Kidney tubule cell (primary cell): Measurements from ENCODE around the gene PROK2.

Experiments
- DNase-seq: peaks from one replicate; pipeline ENCODE4 v3.0.0-alpha.2; 2018; ENCODE audit warnings: low spot score

The PROK2 gene

DNA sequence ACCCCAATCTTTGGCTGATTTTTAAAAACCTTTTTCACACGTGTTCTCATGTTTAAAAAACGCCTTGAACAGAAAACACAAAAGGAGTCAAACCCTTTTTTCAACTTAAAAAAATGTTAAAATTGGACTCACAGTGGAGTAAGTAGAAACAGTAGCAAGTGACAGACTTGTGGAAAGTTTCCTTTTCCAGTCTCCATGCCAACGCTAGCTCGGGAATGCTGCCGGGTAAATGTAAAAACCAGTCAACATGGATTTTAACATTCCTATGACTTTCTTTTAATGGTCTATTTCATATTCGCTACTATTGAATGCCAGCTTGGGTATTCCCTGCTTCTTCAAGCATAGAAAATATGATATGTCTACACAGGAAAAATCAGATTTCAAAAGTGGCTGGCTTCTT, 1.6 kb upstream of the PROK2 start:
- DNase-seq, result no peak

DNA sequence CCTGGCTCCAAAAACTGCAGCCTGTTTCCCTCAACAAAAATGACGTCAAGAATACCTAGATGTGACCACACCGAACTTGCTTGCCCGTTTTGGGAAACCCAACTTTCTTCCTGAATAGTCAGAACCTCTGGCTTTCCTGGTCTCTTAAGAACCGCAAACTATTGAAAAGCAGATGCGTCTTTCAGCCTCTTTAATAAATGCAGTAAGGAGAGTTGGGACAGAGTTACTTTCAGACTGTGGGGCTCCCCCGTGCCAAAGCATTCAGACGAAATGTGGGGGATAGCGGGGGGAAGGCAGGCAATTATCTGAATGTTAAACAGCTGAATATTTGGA, 1.2 kb upstream of the PROK2 start:
- no peak for DNase-seq

DNA sequence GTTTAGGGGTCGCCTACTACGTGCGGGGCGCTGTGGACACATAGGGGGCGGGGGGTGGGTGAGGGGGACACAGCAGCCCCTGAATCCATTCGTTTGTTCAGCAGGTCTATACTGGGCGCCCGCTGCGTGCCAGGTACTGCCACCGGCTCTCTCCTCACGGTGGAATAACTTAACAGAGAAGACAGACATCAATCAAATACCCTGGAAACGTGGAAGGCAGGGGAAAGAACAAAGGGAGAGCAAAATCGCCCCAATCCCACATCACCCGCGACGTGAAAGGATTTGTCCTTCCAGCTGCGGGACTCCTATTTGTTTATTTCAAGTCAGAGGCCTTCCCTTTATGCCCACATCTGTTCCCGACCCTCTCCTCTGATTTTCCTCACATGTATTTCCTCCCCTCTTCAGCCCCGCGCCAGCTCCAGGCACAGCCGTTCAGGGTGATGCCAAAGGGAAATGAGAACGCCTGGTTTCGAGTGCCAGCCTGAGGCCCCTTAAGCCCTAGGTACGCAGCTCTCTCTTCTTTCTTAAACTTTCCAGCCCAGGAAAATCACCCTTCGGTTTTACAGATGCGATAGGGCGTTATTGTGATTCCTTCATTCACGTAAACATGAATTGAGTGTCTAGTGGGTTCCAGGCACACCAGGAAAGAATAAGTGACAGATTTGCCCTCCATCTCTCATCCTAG, 726 bp upstream of the PROK2 start:
- DNase-seq, result no peak

DNA sequence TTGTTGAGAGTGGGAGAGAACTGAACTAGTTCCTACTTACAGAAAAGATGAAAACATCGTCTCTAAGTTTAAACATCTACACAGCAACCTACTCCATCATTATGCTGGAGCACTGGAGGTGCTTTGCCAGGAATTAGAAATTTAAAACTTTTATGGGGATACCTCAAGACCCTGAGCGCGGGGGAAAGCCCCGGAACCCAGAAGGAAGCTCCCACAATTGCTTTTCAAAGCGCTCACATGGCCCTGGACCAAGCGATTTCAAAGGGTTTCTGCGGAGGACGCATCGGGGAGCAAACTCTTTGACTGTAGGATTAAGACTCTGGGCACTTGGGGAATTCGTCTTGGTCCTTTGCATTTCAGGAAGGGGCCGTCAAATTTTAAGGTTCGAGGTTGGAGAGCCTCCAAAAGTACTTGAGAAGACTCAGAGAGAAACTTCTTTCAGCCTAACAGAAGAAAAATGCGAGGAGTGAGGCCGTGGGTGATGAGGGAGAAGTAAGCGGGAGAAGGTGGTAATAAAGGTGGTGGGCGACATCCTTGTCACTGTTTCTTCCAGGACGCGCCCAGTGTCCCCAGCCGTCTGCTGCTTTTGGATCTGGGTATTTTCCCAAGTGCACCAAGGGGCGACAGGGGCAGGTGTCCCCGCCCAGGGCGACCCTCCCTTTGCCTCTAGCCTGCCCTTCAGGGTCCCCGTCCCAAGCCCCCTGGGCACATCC, 591 bp downstream of the PROK2 start:
- DNase-seq, result no peak

DNA sequence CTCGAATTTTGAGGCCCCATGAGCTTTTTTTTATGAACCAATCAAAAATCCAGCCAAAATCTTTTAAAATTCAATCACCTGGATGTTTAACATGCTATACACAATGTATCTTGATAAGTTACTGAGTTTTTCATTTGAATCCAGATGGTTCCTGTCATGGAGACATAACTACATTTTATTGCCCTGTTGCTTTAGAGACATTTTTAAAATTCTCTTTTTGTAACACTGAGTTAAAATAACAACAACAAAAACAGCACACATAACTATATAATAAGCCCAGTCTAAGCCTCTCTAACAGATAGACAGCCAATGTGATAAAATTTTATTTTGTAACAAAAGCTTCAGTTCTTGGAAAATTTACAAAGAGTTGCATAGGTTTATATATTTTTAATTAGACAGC, 1.8 kb downstream of the PROK2 start:
- DNase-seq, result no peak

DNA sequence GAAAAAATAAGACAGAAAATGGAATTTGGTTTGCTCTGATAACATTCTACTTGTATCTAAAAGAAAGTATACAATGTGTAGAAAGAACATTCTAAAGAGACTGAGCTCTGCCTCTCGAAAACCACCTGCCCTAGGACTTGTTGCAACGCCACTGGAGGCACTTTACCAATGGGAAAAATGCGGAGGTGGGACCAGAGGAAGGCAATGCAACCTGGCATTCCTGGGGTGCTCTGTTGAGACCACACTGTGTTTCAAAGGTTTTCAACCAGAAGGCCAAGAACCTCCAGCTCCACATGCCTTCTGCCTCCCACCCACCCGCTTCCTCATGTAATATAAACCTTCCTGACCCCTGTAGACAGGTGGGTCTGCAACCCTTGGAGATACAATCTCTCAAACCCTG, 4.5 kb downstream of the PROK2 start:
- DNase-seq, result no peak

DNA sequence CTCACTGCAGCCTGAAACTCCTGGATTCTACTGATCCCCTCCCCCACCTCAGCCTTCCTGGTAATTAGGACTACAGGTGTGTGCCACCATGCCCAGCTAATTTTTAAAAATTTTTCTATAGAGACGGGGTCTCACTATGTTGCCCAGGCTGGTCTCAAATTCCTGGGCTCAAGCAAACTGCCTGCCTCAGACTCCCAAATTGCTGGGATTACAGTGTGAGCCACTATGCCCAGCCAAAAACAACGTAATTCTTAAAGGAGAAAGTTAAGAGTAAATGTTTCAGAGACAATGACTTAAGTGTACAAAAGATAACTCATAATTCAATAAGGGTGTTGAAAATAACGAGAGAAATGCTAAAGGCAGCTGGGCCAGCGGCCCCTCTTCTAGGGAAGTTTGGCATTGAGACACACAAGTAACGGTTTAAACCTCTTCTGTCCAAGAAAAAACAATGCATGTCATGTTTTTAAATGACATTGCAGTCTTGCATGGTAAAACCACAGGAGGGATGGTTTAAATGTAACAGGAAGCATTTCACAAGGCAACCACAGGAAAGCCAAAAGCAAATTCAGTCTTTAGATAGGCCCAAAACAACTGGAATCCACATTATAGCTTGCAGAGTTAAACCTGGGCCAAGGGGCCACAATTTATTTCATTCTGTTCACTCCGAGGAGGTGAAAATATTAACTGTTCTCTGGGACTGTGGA, 5.1 kb downstream of the PROK2 start:
- no peak for DNase-seq

DNA sequence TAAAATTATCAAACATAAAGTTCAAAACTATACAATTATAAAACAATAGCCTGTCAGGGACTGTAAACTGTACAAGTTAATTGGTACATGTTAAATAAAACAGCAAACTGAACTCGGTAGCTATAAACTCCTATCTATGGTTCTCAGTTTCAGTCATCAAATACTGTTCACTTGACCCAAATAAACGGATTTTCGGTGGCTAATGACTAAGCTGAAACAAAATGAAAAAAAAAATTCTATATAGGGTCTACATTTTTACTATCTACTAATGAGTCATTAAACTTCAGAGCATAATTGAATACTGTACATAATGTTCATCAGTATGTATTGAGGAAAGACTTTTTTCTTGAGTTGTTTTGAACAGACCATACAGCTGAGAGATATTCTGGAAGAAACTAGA, 6.6 kb downstream of the PROK2 start:
- no peak for DNase-seq

DNA sequence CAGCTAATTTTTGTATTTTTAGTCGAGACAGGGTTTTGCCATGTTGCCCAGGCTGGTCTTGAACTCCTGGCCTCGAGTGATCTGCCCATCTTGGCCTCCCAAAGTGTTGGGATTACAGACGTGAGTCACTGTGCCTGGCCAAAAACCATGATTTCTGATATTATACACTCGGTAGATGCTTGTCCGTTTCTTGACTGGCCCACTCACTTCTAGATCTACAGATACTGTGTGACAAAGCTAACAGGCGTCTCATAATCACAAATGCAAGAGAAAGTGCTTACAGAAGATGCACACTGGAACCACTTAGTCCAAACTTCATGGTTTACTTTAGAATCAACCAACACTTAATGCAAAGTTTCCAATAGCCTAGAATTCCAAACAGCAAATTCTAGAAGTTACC, 8.4 kb downstream of the PROK2 start:
- DNase-seq, result no peak

DNA sequence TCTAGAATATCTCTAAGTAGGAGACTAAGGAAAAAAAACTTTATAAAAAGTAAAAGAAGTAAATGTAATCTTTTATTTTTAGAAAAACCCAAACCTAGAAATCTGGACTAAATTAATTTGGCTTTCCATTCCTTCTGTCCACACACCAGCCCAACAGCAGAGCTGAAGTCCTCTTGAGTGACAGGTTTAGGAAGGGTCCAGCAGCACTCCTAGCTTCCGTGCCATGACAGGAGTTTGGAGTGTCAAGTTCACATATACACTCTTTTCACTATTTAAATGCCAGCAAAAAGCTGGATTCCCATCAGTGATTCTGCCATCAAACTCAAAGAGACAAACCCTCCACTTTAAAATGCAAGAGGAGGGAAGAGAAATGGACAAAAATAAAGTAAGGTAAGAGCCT, 13.1 kb downstream of the PROK2 start:
- DNase-seq, result no peak

DNA sequence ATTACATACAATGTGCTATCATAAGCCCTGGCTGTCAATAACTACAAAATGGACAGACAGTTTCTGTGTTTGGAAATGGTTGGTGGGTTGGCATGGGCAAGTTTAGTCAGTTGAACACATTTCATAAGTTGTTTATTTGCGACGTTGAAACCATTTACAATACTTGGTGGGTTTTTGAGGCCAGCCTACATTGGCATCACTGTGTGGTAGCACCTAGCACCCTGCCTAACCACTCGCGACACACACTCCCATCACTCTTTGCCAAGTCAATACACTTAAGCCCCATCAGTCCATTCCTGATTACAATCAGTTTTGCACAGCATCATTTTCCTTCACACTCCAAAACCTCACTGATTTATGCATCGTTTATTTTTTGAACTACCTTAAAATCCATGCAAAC, 13.8 kb downstream of the PROK2 start:
- DNase-seq, result no peak

DNA sequence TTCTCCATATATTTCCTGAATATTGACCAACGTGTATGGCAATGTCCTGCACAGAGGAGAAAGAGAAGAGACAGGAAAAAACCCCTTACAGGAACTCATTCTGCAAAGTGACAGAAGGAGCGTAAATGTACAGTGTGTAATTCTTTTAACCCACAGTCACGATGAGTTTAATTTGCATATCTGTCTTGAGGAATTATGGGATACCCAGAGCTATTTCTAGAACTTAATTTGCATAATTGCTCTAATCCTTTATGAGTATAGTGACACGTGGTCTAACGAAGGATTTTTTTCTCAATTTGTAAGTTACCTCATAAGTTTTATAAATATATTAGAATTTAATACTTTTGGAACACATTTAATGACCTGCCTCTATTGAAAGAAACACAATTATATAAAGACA, 21.5 kb downstream of the PROK2 start:
- DNase-seq, result no peak

DNA sequence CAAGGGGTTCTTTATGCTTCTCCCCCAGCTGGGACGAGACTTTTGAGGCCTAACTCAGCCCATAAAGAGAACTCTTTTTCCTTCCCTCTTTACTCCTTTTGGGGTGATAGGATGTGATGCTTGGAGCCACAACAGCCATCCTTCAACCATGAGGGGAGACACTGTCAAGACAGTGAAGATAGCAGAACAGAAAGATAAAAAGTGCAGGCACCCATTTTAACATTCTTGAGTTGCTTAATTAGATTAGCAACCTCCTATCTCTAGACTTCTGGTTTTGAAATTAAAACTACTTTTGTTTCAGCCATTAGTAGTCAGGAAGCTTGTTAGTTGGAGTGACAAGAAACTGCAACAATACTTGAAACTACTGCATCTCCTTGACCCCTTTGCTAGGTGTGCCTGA, 24.8 kb downstream of the PROK2 start:
- DNase-seq, result no peak

DNA sequence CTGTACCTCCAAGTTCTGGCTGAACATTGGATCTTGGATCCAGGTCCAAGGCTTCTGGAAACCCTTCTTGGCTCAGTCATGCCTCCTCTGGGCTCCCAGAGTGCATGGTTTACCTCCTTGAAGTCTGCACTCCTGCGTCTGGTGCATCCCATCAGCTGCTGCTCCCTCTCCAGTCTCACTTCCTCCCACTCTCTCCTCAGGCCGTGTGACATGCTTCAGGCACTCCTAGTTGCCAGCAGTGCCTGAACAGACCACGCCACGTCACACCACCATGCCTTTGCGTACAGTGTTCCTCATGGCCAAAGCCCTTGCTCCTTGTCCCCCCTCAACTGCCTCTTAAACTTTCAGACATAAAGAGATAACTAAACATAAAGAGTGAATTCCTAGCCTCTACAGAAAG, 25.5 kb downstream of the PROK2 start:
- DNase-seq, result no peak

DNA sequence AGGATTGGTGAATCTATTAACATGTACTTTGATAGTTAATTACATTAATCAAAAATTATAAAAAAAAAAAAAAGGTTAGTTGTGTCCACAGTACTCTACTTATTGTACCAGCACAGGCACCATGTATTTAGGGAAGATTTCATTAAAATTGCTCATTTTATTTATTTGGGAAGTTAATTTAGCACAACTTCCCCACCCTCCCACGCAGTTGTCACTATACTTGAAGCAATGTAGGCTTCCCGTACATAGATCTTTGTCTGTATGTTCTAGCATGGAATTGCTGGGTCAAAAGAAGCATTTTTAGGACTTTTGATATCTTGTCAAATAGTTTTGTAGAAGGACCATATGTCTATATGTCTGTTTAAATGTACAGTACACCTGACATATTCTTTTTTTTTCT, 26.9 kb downstream of the PROK2 start:
- DNase-seq, result no peak

DNA sequence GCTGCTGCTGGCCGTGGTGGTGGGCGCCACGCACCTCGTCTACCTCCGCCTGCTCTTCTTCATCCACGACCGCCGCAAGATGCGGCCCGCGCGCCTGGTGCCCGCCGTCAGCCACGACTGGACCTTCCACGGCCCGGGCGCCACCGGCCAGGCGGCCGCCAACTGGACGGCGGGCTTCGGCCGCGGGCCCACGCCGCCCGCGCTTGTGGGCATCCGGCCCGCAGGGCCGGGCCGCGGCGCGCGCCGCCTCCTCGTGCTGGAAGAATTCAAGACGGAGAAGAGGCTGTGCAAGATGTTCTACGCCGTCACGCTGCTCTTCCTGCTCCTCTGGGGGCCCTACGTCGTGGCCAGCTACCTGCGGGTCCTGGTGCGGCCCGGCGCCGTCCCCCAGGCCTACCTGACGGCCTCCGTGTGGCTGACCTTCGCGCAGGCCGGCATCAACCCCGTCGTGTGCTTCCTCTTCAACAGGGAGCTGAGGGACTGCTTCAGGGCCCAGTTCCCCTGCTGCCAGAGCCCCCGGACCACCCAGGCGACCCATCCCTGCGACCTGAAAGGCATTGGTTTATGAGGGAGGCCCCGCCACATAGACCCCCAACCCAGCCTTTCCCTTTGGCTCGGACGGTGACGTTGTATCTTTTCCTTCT, 30.2 kb downstream of the PROK2 start:
- no peak for DNase-seq

DNA sequence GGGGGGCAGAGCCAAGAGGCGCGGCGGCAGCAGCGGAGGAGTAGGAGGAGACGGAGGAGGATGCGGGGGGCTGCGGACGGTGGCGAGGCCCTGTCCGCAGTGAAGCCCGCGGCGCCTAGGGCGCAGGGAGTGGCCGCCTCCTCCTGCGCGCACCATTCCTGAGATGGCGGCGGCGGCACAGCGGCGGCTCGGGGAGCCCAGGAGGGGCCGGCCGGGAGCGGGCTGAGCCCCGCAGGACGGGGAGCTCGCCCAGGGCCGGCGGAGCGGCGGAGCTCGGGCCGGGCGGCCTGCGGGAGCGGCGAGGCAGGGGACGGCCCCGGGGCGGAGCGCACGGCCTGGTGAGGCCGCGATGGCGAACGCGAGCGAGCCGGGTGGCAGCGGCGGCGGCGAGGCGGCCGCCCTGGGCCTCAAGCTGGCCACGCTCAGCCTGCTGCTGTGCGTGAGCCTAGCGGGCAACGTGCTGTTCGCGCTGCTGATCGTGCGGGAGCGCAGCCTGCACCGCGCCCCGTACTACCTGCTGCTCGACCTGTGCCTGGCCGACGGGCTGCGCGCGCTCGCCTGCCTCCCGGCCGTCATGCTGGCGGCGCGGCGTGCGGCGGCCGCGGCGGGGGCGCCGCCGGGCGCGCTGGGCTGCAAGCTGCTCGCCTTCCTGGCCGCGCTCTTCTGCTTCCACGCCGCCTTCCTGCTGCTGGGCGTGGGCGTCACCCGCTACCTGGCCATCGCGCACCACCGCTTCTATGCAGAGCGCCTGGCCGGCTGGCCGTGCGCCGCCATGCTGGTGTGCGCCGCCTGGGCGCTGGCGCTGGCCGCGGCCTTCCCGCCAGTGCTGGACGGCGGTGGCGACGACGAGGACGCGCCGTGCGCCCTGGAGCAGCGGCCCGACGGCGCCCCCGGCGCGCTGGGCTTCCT, 31.0 kb downstream of the PROK2 start, which contains the start of gene GPR27:
GPR27 (plus strand) TSS at position 155 of the 909 bp plus-strand sequence; CDS start at position 350, 195 bp downstream.
- DNase-seq, result peak; percentile 56

DNA sequence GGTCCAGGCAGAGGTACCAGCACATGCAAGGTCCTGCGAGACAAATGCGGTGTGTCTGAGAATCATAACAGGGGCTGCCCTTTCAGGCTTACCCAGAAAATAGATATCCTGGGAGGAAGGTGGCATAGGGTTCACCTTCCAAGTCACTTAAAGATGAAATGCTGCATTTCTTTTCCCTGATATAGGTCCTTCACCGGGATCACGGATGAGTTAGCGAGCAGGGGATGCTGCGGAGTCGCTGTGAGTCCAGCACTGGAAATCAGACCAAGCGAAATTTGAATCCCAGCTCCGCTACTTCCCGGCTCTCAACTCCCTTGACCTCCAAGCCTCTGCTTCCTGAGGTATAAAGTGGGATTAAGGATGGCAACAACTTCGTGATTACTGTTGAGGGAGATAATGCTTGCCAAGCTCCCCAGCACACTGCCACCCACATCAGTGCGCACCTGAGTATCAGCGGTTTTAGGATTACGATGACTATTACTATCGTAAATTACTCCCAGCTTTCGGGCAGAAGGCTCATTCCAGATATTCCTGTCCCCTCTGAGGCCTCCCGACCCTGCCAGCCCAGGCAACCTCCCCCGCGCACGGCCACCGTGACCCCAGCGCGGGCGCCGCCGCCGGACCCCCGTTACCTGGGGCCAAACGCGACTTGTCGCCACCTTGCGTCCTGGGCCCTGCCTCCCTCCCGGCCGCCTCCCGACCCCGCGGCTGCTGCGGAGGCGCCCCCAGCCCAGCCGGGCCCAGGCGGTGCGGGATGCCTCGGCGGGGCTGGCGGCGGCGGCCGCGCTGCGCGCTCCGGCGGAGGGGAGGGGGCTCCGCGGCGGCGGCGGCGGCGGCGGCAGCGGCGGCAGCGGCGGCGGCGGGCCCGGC, 31.9 kb downstream of the PROK2 start:
- DNase-seq, result no peak

DNA sequence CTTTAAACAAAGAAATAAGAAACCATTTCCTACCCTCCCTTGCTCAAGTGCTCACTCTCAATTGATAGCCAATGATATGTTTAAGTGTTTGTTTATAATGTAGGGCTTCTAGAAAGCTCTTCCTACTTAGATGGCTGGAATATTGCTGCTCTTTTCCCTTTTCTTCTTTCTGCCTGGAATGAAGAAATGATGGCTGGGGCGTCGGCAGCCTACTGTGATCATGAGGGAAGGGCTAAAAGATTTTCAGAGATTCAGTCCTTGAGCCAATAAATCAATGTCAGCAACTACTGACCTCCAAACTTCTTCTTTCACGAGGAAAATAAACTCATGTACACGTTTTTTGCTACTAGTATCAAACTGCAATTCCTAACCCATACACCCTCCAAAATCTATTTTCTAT, 33.3 kb downstream of the PROK2 start:
- no peak for DNase-seq

DNA sequence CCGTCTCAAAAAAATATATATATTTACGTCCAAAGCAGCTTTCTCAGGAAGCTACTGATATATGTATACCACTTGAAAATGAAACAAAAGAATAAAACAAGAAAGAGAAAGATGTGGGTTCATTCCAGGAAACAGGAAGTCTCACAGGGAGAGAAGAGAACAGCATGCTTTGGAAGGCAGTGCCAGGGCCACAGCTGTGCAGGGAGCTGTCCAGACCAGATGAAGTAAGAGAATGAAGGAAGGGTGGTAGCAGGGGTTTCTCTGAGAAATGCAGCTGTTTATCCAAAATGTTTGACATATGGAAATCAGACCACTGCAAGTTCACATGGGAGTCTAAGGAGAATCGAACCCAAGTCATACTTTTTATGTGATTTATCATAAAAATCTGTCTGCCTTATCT, 40.2 kb downstream of the PROK2 start:
- DNase-seq, result no peak

DNA sequence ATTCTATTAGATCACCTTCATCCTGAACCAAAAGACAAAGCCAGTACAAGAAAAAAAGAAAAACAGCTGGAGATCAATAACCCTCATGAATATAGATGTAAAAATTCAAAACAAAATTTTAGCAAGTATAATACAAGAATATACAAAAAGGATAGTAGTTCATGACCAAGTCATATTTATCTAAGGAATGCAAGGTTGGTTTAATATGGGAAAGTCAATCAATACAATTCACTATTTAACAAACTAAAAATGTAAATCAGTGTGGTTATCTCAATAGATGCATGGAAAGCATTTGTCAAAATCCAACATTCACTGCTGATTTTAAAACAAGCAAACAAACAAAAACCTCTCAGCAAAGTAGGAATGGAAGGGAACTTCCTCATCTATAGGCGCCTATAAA, 42.3 kb downstream of the PROK2 start:
- DNase-seq, result no peak
